NCI-H774 (cell line): ENCODE results near the gene CFAP299.

Source experiments
- DNase-seq: peaks from one replicate; lab custom pipeline; 2025; lab: John Stamatoyannopoulos, UW

The CFAP299 gene

DNA sequence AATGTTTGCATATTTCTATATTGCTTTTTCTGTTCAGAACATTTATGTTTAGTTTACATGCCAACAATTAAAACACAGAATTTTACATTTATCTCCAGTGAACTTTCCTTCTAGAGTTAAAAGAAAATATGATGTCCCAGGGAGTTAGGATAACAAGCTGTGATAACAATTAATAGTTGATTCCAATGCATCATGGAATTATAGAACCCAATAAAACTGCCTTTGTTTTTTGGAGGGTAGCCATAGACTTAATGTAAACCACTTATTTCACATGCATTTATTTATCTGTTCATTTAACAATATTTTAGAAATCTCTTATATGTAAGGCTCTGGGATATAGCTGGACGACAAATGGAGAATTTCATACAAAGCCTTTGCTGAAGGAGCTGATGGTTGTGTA lies 180.0 kb downstream of the CFAP299 start:
- no peak for DNase-seq

DNA sequence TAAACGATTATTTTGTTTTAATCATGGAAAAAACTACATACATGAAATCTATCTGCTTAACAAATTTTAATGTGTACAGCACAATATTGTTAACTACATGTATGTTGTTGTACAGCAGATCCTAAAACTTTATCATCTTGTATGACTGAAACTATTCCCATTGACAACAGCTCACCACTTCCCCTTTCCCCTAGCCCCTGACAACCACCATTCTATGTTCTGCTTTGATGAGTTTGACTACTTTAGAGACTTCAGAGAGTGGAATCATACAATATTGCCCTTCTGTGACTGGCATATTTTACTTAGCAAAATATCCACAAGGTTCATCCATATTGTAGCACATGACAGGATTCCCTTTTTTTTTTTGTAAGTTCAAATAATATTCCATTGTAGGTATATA lies 185.9 kb downstream of the CFAP299 start:
- no peak for DNase-seq

DNA sequence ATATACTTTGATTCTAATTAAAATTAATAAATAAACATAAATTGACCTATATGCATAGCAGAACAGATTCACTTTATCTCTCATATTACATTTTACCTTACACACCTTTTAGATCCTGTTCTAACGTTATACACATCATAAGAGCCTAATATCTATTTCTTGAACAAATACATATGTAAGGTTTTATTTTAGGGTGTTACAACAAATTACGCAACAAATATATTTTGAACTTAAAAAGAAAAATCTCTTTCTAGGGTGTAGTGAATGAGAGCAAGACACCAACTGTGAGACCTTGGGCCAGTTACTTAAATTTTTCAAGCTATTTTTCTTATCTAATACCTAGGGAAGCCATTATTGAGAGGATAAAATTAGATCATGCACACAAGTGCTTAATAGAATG lies 191.2 kb downstream of the CFAP299 start:
- no peak for DNase-seq

DNA sequence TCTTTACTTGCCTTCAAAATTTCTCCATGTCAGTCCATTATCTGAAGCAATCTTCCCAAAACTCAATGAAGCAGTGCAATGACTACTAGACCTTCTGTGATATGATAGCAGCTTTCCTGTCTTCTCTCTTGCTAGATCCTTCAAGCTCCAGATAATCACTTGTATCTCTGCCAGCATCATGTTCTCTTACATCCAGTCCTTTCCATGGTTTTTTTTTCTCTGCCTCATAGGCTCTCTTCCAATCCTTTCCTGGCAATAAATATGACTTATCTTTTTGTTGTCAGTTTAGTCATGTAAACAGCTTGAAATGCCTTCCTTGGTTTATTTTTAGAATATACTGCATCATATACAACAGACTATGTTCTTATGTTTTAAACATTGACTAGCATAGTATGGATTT lies 193.5 kb downstream of the CFAP299 start:
- no peak for DNase-seq

DNA sequence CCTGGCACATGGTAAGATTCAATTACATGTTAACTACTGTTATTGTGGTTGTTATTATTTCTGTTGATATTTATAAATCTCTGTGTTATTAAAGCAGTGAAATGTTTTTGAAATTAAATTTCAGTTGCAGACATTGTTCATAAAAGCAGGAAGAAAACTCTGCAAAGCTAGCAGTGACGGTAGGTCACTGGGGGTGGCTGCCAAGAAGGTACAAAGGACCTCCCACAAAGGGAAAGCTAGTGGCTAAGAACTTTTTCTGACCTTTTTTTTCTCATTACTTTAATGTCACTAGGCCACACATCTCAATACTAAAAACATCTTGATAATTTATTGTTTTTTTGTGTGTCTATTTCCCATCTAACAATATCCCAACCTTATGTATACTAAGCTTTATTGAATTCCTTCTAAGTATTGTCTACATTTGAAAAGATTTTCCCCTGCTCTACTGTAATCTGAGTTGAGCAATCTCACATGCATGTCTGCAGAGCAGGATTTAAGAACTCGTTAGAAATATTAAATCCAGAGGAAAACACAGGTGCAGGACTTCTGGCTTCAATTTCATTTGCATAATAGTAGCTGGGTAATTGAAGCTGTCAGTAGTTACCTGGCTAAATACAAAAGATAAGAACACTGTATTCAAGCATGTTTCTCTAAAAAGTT lies 197.3 kb downstream of the CFAP299 start:
- peak; percentile 52 for DNase-seq

DNA sequence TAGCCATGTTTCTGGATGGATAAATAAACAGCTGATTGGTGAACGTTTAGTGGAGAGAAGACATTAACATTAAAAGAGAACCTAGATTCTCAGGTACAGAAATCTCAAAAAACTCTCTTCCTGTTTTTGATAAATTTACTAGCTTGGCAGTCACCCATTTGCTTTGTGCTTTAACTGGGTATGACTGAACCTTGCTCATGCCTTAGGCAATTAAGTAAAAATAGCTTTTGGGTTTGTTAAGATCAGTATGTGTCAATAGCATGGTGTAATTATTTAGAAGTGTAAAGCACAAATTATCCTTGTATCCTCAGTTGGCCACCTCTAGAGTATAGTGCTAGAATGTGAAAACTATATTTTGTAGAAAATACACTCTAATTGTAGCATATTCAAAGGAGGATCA lies 200.0 kb downstream of the CFAP299 start:
- DNase-seq, result no peak

DNA sequence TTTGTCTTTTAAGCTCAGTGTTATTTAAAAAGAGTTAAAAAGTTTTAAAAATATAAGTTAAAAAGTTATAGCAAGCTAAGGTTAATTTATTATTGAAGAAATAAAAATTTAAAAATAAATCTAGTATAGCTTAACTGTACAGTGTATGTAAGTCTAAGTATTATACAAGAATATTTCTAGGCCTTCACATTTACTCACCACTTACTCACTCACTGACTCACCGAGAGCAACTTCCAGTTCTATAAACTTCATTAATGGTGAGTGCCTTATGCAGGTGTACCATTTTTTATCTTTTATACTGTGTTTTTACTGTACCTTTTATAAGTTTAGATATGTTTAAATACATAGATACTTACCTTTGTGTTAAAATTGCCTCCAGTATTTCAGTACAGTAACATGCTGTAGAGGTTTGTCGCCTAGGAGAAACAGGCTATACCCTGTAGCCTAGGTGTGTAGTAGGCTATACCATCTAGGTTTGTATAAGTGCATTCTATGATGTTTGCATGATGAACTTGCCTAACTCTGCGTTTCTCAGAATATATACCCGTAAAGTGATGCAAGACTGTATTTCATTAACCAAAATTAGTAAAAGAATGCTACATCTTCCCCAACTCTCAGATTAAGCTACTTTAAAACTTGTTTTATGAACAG lies 202.9 kb downstream of the CFAP299 start:
- no peak for DNase-seq

DNA sequence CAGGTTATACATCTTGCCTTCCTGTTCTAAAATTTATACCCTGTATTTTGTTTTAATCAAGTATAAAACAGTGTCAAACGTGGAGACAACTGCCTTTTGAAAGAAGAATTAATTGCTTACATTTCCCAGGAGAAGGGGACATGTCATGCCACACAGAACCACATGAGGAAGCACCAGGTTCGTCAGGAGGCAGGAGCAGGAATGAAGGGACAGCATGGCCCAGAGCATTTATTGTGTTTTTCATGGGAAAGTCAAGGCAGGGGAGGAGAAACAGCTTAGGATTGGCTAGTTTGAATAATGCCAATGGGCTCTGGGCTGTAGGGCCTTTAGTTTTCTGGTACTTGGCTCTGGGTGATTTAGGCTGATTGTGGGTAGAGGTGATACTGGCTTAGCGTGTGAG lies 203.7 kb downstream of the CFAP299 start:
- no peak for DNase-seq

DNA sequence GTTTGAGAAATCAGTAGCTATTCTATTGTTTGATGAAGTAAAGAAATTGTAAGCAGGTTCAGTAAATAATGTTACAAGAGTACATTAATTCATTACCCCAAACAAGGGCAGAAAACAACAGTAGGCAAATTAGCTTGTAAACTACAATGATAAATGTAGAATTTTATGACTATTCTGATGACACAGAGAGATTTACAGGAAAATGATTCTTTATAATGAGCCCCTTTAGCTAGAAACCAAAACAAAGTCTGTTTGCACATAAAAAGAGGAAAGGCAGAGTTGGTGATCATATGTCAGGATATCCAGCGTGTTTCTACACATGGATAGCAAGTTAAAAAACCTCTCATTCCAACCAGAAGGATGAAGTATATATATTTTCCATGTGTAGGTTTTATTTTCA lies 204.8 kb downstream of the CFAP299 start:
- DNase-seq, result no peak

DNA sequence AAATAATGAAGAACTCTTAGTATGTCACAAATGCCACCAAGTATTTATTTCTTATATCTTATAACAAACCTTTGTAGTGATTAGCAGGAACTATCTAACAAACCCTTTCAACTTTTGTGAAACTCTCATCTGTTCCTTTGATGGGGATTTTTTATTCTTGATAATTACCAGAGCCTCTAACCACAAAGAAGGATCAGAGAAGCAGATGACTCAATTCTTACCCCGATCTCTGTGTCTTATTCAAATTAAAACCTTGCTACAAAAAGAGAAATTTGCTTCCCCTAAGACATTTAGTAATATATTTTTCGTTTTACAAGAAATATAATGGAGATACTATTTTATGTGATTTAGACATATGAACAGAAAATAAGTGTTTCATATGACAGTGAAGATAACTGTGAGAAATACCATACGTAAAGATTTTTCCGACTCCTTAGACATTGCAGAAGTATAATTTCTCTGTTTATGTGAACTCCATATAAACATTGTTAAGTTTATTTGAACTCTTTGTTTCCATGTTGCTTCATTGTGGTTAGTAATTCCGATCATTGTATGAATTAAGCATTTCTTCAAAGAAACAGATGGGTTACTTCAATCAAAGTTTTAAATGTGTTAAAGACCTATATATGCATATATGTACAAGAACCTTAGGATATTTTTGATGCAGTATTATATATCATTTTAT lies 205.4 kb downstream of the CFAP299 start:
- no peak for DNase-seq

DNA sequence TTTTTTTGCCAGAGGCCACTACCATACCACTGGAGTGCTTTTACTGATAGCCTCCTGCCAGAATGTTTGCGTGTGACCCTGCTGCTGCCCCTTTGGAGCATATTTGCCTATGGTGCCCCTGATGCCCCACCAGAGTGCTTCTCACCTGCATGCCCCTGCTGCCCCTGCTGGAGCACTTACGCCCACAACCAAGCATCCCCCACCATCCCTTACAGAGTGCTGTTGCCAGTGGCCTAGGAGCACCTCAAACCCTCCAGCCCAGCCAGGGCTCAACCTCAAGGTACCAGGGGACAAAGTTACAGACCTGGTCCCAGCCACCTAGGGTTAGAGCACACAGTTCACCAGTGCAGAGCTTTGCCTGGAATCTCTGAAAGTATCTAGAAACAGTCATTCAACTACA lies 207.2 kb downstream of the CFAP299 start:
- DNase-seq, result no peak

DNA sequence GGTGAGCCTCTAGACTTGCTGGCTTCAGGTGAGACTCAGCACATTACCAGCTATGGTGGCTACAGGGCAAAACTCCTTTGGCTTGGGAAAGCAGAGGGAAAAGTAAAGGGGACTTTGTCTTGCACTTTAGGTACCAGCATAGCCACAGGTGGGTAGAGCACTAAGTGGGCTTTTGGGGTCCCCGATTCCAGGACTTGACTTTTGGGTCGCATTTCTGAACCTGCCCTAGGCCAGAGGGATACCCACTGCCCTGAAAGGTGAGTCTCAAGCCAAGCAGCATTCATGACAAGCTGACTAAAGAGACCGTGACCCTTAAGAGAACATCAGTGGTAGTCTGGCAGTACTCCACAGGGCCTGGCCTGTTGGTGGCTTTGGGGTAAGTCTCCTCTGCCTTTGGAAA lies 224.8 kb downstream of the CFAP299 start:
- no peak for DNase-seq

DNA sequence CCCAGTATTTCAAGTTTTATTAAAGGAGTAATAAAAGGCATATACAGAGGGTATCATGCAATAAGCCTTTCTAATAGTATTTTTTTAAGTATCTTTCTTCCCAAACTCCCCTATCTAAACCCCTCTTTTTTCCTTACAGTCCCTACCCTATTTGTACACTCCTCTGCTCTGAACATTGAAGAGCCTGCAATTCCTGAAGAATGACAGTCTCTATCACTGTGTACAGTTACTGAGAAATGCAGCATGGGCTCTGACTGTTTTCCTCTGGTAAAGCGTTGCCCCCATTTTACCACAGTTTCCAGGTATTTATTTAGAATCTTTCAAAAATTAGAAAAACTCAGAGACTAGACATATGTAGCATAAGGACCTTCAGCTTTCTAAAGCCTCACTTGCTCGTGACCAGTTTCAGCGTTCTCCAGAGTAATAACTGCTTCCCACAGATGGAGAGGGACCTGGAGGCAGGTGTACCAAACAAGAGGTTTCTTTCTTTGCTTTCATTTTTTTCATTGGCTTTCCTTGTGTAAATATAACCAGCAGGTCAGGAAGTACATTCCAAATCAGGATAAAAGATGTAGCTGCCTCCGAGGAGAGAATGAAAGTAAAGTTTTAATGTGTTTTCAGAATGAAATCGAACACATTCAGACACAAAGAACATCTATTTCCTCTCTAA lies 230.8 kb downstream of the CFAP299 start:
- peak; percentile 73 for DNase-seq

DNA sequence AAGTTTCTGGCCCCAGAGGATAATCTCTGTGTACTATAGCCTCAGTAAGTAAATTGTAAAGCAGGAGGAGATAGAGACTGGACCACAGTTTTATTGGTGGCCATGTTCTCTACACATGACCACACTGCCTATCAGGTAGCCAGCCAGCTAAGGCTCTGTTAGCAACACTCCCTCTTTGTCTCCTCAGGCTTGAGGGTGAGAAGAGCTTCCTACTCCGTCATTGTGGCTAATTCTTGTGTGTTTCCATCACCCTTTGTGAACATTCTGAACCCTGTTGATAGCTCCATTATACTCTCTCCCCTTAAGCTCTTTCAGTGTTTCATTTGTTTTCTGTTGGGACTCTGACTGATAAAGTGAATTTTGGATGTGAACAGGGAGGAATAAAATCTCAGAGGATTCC lies 233.4 kb downstream of the CFAP299 start:
- no peak for DNase-seq

DNA sequence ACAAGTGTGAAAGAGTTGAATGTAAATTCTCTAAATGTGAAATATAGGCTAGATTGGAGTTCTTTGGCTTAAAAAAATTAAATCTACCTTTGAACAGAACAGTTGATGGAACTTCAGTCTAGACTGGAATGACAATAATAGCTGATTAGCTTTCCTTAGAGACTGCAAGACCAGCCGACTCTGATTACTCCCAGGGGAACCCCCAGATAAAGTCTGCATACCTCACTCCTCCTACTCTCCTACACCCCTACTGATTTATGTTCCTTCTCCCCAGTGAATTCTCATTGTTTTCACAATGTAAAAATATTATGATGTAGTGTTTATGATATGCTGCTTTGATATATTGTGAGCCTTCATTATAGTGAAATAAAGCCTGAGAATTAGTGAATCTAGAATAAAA lies 241.3 kb downstream of the CFAP299 start:
- DNase-seq, result no peak

DNA sequence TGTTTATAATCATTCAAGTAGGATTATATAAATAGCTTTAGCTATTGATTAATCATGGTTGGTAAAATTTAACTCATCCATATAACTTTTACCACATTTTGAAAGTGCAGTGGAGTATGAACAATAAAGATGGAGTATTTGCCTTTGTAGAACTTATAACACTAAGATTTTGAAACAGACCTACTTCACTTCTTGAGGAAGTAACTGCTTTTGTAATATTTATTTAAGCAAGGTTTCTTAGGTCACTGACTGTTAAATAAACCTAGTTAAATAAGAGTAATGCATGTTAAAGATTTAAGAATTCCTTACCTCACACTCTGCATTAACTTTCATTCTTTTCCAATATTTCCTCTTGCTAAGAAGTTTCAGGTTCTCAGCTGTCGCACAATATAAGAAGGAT lies 242.5 kb downstream of the CFAP299 start:
- no peak for DNase-seq

DNA sequence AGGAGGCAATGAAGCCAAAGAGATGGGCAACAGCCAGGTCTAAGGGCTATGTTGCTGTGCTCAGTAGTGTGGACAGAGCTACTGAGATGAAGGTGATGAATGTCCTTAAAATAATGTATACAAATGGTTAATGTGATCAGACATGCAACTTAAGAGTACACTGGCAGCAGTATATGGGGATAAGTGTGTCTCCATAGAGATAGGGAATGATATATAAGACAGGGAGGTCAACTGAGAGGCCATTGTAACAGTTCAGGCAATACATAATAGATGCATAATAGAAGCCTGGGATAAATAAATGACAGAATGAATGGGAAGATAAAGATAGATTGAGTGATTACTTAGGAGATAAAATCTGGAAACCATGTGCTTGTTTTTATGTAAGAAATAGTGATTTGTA lies 250.0 kb downstream of the CFAP299 start:
- DNase-seq, result no peak

DNA sequence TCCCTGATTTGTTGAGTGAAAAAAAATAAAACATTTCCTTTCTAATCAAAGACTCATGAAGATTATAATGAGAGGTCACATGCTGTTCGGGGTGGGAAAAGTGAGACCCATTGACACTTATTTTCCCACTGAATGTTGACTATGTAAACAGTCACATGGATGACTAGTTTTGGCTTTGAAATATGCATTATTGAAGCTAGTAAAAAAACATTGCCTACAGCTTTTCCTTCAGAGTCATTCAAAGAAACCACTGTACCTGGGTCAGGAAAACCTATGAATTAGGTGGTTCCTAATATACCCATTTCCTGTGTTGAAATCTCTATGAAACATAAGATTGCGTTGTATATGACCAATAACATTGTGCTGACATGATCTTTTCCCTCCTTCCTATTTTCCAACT lies 251.2 kb downstream of the CFAP299 start:
- no peak for DNase-seq

DNA sequence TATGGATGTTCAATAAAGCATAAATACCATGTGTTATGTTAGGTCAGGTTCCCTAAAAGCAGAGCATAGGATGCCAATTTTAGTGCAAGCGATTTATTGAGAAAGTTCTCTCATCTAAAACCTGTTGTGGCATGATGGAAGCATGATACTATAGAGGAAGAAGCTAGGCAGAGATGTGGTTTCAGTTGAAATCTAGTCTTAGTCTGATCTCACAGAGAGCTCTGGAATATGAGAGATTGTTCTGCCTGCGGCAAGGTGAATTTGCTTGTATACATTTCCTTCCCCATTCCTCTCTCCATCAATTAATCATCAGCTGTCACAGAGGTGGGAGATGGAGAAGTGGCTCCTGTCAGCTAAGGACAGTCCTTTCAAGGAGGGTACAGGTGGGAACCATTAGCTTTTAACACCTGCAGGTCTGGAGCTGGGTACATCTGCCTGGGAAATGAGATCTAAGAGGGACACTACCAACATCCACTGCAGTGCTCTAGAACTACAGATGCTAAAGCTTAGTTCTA lies 252.4 kb downstream of the CFAP299 start:
- no peak for DNase-seq

DNA sequence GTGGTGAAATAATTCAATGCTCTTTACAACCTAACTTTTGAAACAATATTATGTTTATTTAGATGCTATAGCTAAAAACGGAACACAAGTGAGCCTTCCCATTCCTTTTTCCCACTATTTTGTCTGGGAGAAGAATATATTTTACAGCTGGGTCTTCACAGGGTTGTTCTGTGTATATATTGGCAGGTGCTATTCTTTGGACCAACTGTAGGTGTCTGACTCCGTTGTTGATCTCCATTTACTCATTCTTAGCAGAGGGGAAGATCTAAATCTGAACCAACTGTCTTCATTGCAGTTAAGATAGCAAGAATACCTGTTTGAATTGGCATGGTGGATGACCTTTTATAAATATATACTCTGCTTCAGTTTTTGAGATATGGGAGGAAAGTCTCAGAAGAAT lies 257.4 kb downstream of the CFAP299 start:
- DNase-seq, result no peak

DNA sequence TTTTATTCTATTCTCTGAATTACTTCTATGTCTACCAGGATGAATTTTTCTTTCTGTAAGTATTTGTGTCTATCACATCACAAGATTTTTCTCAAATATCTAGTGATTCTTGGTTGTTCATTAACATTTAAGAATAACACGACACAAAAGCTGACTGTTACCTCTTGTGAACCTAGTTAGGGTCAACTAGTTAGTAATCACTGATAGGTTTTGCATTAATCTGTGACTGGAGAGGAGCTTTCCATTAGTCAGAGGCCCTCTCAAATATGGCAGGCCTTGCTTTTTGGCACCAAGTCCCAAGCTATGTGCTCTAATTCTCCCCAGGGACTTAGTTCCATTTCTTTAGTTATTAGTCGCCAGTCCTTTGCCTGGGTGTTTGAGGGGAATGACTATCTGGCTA lies 259.2 kb downstream of the CFAP299 start:
- no peak for DNase-seq

DNA sequence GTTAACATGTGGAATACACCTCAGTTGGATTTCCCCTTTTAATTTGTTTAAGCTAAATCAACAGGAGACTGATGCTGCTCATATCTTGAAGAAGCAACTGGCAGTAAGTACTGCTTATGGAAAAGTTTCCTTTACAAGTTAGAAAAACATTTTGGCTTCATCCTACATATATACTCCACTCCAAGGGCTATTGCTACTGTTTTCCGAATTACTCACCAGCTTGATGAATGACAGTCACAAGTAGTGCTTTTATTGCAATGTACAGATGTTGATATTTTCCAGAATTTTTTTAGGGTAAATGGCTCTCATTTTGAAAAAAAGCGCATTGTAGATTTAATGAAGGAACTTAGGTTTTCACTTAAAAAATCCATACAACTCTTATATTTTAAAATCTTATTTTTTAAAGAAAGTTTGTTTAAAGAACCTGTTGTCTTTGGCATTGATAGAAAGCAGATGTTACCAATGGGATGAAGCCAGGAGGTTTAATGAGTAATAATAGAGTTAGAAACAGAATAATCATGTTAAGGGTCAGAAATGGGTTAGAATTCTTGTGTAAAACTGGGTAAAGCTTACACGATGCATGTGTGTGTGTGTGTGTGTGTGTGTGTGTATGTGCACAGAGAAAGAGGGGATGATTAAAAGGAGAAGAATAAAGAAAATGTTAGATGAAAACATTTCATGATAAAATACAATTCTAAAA lies 272.9 kb downstream of the CFAP299 start:
- DNase-seq, result no peak
